Measurements from ENCODE around the gene CGAS.
"Not testable (repeated sequence)": the region's sequence is repeated elsewhere in the genome, so short reads cannot be mapped to it uniquely, and the experiment has no call there.

The CGAS gene

DNA sequence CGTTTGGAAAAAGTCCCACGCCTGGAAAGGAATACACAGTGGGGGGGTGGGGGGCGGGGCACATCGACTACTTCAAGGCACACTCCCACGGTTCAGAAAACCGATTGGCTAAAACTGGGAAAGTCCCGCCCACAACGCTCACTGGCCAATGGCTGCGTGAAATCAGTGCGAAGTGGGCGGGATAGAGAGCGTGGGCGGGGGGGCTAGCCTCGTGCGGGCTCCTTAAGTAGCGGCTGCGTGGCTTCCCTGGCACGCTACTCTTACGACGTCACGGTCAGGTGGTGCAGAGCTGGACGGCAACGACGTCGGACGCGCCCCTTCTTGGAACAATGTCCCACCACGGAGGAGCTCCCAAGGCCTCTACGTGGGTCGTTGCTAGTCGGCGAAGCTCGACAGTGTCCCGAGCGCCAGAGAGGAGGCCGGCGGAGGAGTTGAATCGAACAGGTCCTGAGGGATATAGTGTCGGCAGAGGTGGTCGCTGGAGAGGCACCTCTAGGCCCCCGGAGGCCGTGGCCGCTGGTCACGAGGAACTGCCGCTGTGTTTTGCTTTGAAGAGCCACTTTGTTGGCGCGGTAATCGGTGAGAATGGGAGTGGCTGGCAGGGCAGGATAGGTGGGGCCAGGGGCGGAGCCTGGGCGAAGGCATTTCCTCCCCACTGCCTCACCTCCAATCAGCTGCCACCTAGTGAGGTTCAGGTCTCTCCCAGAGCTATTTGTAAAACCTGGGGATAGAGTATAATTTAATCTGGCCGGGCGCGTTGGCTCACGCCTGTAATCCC is 57.3 kb downstream of the CGAS start, which contains the start of gene DDX43:
Gene DDX43, plus strand, starts transcription at position 252 of the 778 bp plus-strand sequence. Its CDS starts 78 bp downstream, at position 330.
- no peak for DNase-seq

DNA sequence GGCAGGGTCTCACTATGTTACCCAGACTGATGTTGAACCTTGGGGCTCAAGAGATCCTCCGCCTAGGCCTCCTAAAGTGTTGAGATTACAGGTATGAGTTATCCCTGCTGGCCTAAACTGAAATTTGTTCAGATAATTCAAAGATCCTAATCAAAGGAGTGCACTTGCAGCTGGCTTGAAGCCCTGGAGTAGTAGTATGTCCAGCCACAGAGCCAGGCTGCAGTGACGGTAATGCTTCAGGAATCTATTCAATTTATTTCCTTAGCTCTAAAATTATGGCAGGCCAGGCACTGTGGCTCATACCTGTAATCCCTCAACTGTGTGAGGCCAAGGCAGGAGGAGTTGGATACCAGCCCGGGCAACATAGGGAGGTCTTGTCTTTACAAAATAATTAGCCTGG is 58.8 kb downstream of the CGAS start:
- DNase-seq: no peak

DNA sequence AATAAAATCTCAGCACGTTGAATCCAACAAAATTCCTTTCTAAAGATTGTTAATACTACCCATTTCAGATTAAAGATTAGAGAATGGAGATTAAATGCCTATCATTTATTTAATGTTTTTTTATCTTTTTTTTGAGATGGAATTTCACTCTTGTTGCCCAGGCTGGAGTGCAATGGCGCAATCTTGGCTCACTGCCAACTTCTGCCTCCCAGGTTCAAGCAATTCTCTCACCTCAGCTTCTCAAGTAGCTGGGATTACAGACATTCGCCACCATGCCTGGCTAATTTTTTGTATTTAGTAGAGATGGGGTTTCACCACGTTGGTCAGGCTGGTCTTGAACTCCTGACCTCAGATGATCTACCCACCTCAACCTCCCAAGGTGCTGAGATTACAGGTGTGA is 59.9 kb downstream of the CGAS start:
- DNase-seq: not testable (repeated sequence)

DNA sequence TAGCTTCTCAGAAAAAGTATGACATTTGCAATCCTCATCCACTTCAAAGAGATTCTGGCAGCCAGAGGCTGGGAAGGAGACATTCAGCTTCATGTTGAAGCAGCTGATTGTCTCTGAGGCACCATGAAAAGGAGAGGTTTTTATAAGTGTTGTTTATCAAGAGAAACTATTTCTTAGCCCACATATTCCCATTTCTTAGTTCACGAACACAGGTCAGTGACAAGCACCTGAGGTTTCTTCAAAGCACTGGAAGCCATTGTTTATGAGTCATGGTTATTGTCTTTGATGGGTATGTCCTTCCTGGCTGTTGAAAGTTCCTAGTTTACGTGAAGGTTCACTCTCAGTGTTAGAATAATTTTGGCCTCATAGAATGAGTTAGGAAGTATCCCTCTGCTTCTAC is 60.4 kb downstream of the CGAS start:
- no peak for DNase-seq

DNA sequence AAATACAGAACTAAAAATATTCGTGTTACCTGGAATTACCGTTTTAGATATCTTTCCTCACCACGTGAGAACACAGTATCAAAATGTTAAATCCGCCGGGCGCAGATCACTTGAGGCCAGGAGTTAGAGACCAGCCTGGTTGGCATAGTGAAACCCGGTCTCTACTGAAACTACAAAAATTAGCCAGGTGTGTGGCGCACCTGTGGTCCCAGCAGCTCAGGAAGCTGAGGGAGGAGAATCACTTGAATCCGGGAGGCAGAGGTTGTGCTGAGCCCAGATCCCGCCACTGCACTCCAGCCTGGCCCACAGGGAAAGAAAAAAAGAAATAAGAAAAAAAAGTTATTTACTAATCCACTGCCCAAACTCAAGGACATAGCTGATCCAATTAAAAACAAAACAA is 62.2 kb downstream of the CGAS start:
- no peak for DNase-seq

DNA sequence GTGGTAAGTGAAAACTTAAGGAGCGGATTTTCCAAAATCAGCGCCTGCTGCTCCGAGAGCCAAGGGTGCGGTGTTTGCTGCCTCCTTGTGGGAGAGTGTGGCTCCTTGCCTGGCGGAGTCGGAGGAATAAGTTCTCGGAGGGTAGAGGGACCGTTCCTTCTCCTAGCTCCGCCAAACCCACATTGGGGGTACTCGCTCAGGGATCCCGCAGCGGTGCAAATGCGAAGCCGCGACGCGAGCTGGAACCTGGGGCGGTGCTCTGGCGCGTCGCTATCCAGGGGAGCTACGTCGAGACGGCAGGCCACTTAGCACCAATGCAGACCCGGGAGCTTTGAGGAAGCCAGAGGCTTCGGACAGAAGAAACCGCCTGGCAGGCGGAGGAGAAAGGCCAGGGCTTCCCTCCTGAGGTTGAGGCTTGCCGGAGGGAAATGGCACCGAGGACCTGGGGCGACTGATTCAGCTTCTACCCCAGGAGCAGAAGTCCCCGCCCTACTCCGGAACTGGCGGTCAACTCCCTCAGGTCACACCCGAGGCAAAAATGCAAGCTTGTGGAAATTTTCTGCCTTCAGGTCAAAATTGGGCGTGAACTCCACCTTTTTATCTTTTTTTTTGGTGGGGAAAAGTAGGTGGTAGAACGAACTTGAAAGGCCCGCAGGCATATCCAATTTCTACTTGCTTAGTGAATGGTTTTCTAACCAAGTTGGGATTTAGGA is 63.1 kb downstream of the CGAS start:
- DNase-seq: peak; percentile 75

DNA sequence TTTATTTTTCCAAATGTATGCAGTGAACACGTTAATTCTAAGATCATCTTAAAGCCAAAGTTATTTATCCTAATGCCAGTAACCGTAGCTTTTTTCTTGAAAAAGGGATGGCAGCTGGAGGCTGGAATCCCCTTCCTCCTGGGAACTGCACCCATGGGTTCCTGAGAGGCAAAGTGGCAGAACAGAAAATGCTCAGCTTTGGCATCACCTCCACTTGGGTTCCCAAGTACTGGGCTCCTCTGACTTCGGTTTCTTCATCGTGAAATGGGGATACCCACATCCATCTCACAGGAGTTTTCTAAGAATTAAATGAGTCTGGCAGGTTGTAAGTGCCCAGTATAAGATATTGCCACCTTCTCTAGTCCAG is 63.7 kb downstream of the CGAS start:
- DNase-seq: no peak

DNA sequence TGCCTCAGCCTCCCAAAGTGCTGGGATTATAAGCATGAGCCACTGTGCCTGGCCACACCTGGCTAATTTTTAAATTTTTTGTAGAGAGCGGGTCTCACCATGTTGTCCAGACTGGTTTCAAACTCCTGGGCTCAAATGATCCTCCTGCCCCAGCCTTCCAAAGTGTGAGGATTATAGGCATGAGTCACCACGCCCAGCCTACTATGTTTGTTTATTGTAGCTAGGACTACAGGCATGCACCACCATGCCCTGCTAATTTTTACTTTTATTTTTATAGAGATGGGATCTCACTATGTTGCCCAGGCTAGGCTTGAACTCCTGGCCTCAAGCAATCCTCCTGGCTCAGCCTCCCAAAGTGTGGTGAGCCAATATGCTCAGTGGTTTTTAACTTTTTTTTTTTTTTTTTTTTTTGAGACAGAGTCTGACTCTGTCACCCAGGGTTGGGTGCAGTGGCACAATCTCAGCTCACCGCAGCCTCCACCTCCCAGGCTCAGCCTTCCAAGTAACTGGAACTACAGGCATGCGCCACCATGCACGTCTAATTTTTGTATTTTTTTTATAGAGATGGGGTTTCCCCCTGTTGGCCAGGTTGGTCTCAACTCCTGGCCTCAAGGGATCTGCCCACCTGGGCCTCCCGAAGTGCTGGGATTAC is 69.5 kb downstream of the CGAS start:
- DNase-seq: no peak

DNA sequence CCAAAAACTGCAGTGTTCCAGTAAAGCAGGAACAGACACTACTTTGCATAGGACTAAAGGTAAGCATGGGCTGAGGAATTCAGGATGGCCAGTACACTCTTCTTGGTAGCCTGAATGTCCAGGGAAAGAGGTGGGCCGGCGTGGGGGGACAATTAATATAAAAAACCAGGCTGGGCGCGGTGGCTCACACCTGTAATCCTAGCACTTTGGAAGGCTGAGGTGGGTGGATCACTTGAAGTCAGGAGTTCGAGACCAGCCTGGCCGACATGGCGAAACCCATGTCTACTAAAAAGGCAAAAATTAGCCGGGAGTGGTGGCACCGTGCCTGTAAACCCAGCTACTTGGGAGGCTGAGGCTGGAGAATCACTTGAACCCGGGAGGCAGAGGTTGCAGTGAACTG is 70.6 kb downstream of the CGAS start:
- DNase-seq: not testable (repeated sequence)

DNA sequence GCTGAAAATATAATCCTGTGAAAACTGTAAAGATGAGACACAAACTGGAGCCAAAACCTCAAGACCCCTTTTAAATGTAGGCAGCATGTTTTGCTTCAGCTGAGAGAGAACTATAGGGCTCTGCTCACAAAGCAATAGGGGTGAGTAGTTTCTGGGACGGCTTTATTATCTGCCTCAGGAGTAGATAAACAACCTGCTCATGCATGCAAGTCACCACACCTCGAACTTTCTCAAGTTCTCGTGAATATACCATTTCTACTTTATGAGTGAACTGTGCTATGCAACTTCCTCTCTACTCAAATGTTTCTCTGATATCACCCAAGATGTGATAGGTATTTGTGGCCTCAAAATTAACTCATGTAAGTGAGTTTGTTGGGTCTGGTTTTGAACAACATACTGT is 74.9 kb downstream of the CGAS start:
- no peak for DNase-seq

DNA sequence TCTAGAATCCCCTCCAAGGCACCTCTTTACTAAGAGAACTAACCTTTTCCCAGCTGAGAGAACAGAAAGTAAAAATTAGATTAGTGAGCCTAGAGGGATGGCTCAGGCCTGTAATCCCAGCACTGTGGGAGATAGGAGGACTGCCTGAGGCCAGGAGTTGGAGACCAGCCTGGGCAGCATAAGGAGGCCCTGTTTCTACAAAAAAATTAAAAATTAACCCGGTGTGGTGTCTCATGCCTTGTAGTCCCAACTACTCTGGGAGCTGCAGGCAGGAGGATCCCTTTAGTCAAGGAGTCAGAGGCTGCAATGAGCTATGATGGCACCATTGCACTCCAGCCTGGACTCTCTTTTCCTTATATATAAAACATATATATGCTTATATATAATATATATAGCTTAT is 76.9 kb downstream of the CGAS start:
- DNase-seq: no peak

Measured in activated CD8-positive, alpha-beta memory T cell treated with anti-CD3 and anti-CD28 coated beads for 24 hours (primary cell).